ENCODE results near the gene ADGRD2.

DNA sequence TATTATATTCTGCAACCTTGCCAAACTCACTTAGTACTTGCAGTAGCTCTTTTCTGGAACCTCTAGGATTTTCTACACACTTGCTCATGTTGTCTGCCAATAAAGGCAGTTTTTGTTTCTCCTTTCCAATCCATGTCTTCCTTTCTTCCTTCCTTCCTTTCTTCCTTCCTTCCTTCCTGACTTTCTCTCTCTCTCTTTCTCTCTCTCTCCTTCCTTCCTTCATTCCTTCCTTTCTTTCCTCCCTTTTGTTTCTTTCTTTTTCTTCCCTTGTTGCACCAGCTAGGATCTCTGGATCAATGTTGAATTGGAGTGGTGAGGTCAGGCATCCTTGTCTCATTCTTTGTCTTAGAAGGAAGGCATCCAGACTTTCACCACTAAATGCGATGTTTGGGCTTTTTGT is 12.5 kb downstream of the ADGRD2 start:
- TF ChIP-seq, protein P1, sequence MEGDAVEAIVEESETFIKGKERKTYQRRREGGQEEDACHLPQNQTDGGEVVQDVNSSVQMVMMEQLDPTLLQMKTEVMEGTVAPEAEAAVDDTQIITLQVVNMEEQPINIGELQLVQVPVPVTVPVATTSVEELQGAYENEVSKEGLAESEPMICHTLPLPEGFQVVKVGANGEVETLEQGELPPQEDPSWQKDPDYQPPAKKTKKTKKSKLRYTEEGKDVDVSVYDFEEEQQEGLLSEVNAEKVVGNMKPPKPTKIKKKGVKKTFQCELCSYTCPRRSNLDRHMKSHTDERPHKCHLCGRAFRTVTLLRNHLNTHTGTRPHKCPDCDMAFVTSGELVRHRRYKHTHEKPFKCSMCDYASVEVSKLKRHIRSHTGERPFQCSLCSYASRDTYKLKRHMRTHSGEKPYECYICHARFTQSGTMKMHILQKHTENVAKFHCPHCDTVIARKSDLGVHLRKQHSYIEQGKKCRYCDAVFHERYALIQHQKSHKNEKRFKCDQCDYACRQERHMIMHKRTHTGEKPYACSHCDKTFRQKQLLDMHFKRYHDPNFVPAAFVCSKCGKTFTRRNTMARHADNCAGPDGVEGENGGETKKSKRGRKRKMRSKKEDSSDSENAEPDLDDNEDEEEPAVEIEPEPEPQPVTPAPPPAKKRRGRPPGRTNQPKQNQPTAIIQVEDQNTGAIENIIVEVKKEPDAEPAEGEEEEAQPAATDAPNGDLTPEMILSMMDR (IDR thresholded peaks at IDR 0.05; ENCODE audit: low read depth, low read length, missing input control), result no peak
- TF ChIP-seq YY1 (IDR thresholded peaks at IDR 0.05), result no peak
- no peak for TF ChIP-seq EGR1 (IDR thresholded peaks at IDR 0.05; ENCODE audit: low read depth in 2 of 2)
- TF ChIP-seq, protein P2, sequence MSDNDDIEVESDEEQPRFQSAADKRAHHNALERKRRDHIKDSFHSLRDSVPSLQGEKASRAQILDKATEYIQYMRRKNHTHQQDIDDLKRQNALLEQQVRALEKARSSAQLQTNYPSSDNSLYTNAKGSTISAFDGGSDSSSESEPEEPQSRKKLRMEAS (IDR thresholded peaks at IDR 0.05), result no peak
- TF ChIP-seq NR2F2 (IDR thresholded peaks at IDR 0.05), result no peak
- TF ChIP-seq TAF1 (conservative IDR thresholded peaks at IDR 0.05), result no peak
- TF ChIP-seq, protein P3, sequence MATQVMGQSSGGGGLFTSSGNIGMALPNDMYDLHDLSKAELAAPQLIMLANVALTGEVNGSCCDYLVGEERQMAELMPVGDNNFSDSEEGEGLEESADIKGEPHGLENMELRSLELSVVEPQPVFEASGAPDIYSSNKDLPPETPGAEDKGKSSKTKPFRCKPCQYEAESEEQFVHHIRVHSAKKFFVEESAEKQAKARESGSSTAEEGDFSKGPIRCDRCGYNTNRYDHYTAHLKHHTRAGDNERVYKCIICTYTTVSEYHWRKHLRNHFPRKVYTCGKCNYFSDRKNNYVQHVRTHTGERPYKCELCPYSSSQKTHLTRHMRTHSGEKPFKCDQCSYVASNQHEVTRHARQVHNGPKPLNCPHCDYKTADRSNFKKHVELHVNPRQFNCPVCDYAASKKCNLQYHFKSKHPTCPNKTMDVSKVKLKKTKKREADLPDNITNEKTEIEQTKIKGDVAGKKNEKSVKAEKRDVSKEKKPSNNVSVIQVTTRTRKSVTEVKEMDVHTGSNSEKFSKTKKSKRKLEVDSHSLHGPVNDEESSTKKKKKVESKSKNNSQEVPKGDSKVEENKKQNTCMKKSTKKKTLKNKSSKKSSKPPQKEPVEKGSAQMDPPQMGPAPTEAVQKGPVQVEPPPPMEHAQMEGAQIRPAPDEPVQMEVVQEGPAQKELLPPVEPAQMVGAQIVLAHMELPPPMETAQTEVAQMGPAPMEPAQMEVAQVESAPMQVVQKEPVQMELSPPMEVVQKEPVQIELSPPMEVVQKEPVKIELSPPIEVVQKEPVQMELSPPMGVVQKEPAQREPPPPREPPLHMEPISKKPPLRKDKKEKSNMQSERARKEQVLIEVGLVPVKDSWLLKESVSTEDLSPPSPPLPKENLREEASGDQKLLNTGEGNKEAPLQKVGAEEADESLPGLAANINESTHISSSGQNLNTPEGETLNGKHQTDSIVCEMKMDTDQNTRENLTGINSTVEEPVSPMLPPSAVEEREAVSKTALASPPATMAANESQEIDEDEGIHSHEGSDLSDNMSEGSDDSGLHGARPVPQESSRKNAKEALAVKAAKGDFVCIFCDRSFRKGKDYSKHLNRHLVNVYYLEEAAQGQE (IDR thresholded peaks at IDR 0.05), result no peak
- no peak for TF ChIP-seq SP1 (IDR thresholded peaks at IDR 0.05)
- TF ChIP-seq GABPA (IDR thresholded peaks at IDR 0.05 in 1 of 2, conservative IDR thresholded peaks at IDR 0.05 in 1 of 2), result no peak
- no peak for TF ChIP-seq JUND (IDR thresholded peaks at IDR 0.05)
- TF ChIP-seq RXRA (IDR thresholded peaks at IDR 0.05), result no peak
